Stimulated activated CD4-positive, alpha-beta T cell treated with anti-CD3 and anti-CD28 coated beads, Interleukin-1b, Interleukin-23, amount 100 ng/mL, for 24 hours (primary cell): Measurements from ENCODE around the gene COL7A1.
"Not testable (repeated sequence)": the region's sequence is repeated elsewhere in the genome, so short reads cannot be mapped to it uniquely, and the experiment has no call there.

Experiments used
- DNase-seq, 4 experiments: peaks; one replicate each; pipeline ENCODE4 v3.0.0-alpha.2; 2020; ENCODE audit warnings: low read depth in 4 of 4, low spot score in 1 of 4

COL7A1 gene

GRCh38 chr3:48564667-48565066 is 30.5 kb downstream of the COL7A1 start:
- no peak for DNase-seq

- no peak for DNase-seq
Measured at GRCh38 chr3:48564022-48564421, 31.1 kb downstream of the COL7A1 start.

GRCh38 chr3:48563382-48563918 is 31.7 kb downstream of the COL7A1 start, which contains the start of gene UCN2:
Gene UCN2 (minus strand): TSS chr3:48563781. CDS start chr3:48563124, 657 bp downstream.
- DNase-seq = no peak

- no peak for DNase-seq
Measured at GRCh38 chr3:48562367-48563095, 32.6 kb downstream of the COL7A1 start.

- DNase-seq = no peak
Measured at GRCh38 chr3:48561045-48561736, 33.9 kb downstream of the COL7A1 start.

GRCh38 chr3:48560648-48561018 is 34.5 kb downstream of the COL7A1 start:
- no peak for DNase-seq

- DNase-seq = no peak
Measured at GRCh38 chr3:48558493-48559134, 36.5 kb downstream of the COL7A1 start.

GRCh38 chr3:48556796-48557626 is 38.1 kb downstream of the COL7A1 start, which contains the start of gene PFKFB4:
Gene PFKFB4 (minus strand): TSS chr3:48556803. CDS start chr3:48556777, 26 bp downstream.
- peak; percentile 96 to 98 (median 97) for DNase-seq

- DNase-seq = no peak
Measured at GRCh38 chr3:48555949-48556795, 39.0 kb downstream of the COL7A1 start.

- no peak for DNase-seq
Measured at GRCh38 chr3:48555231-48555948, 39.7 kb downstream of the COL7A1 start.

- no peak for DNase-seq
Measured at GRCh38 chr3:48553886-48554845, 41.0 kb downstream of the COL7A1 start.

- DNase-seq = no peak
Measured at GRCh38 chr3:48553361-48553760, 41.8 kb downstream of the COL7A1 start.

GRCh38 chr3:48552111-48552951 is 42.8 kb downstream of the COL7A1 start:
- DNase-seq = no peak

- not testable (repeated sequence) for DNase-seq
Measured at GRCh38 chr3:48551651-48552050, 43.5 kb downstream of the COL7A1 start.

- DNase-seq = peak; percentile 73 to 79 (median 76)
Measured at GRCh38 chr3:48548729-48549705, 46.1 kb downstream of the COL7A1 start.

GRCh38 chr3:48548126-48548525 is 47.0 kb downstream of the COL7A1 start:
- no peak for DNase-seq
